H9 (cell line): ENCODE results near the gene ALAS1. TPM values are rescaled to one million over a fixed set of nuclear protein-coding genes. Genes with fewer than 3 reads are reported as not detected.

Source experiments
- DNase-seq: peaks from one replicate; pipeline ENCODE4 v3.0.0-alpha.2; 2017
- H2AFZ ChIP-seq: one replicate; pipeline ENCODE4 v1.6.1; 2013; ENCODE audit warnings: mild to moderate bottlenecking, low read length, control low read depth, moderate library complexity
- H2AK5ac ChIP-seq: 2 replicates; pipeline ENCODE4 v1.6.1; 2013; ENCODE audit warnings: low read length, control low read depth, mixed read lengths; ENCODE audit not compliant: insufficient read length
- H2BK120ac ChIP-seq: one replicate; pipeline ENCODE4 v1.6.1; 2013; ENCODE audit warnings: low read depth, mild to moderate bottlenecking, low read length, control low read depth, inconsistent platforms; ENCODE audit not compliant: poor library complexity, severe bottlenecking
- H2BK12ac ChIP-seq: 2 replicates; pipeline ENCODE4 v1.6.1; 2013; ENCODE audit warnings: low read length, control low read depth, mixed read lengths, low read depth; ENCODE audit not compliant: insufficient read length
- H2BK15ac ChIP-seq: 2 replicates; pipeline ENCODE4 v1.6.1; 2013; ENCODE audit warnings: low read depth, low read length, control low read depth
- H2BK20ac ChIP-seq: one replicate; pipeline ENCODE4 v1.6.1; 2013; ENCODE audit warnings: low read depth, mild to moderate bottlenecking, low read length, control low read depth, inconsistent platforms; ENCODE audit not compliant: poor library complexity, severe bottlenecking
- H2BK5ac ChIP-seq: 2 replicates; pipeline ENCODE4 v1.6.1; 2013; ENCODE audit warnings: low read length, control low read depth, mixed read lengths; ENCODE audit not compliant: insufficient read length
- H3K14ac ChIP-seq: 2 replicates; pipeline ENCODE4 v1.6.1; 2013; ENCODE audit warnings: low read length, control low read depth; ENCODE audit not compliant: insufficient read depth
- H3K18ac ChIP-seq: 2 replicates; pipeline ENCODE4 v1.6.1; 2013; ENCODE audit warnings: low read depth, mild to moderate bottlenecking, mixed read lengths, low read length, control low read depth; ENCODE audit not compliant: insufficient read length
- H3K23ac ChIP-seq: 2 replicates; pipeline ENCODE4 v1.6.1; 2013; ENCODE audit warnings: low read length, control low read depth, mixed read lengths, low read depth; ENCODE audit not compliant: insufficient read length
- H3K23me2 ChIP-seq: 2 replicates; pipeline ENCODE4 v1.6.1; 2013; ENCODE audit warnings: low read depth, mild to moderate bottlenecking, mixed read lengths, low read length, control low read depth; ENCODE audit not compliant: insufficient read length, poor library complexity, severe bottlenecking
- H3K27ac ChIP-seq: 2 replicates; pipeline ENCODE4 v1.5.1; 2013; ENCODE audit warnings: low read length, control low read depth, mixed read lengths, low read depth; ENCODE audit not compliant: insufficient read length
- H3K27me3 ChIP-seq: 2 replicates; pipeline ENCODE4 v1.6.1; 2013; ENCODE audit warnings: low read length, control low read depth, inconsistent platforms; ENCODE audit not compliant: insufficient read depth
- H3K4ac ChIP-seq: 2 replicates; pipeline ENCODE4 v1.6.1; 2013; ENCODE audit warnings: low read depth, mild to moderate bottlenecking, control low read depth, inconsistent platforms, low read length, moderate library complexity
- H3K4me1 ChIP-seq: 2 replicates; pipeline ENCODE4 v1.6.1; 2013; ENCODE audit warnings: low read length, control low read depth, inconsistent platforms; ENCODE audit not compliant: insufficient read depth
- H3K4me2 ChIP-seq: 2 replicates; pipeline ENCODE4 v1.6.1; 2013; ENCODE audit warnings: low read length, control low read depth, mixed read lengths; ENCODE audit not compliant: insufficient read length, insufficient read depth
- H3K56ac ChIP-seq: 2 replicates; pipeline ENCODE4 v1.6.1; 2013; ENCODE audit warnings: low read depth, mild to moderate bottlenecking, mixed read lengths, low read length, control low read depth; ENCODE audit not compliant: insufficient read length
- H3K79me1 ChIP-seq: 2 replicates; pipeline ENCODE4 v1.6.1; 2013; ENCODE audit warnings: low read depth, mild to moderate bottlenecking, moderate library complexity, low read length, control low read depth, inconsistent platforms; ENCODE audit not compliant: insufficient read depth, poor library complexity, severe bottlenecking
- H3K79me2 ChIP-seq: 2 replicates; pipeline ENCODE4 v1.6.1; 2013; ENCODE audit warnings: low read length, control low read depth, inconsistent platforms; ENCODE audit not compliant: insufficient read depth
- H3K9ac ChIP-seq: 2 replicates; pipeline ENCODE4 v1.6.1; 2013; ENCODE audit warnings: low read length, control low read depth, mixed read lengths; ENCODE audit not compliant: insufficient read length; ENCODE audit errors: extremely low read depth
- H3K9me3 ChIP-seq: one replicate; pipeline ENCODE4 v1.6.1; 2013; ENCODE audit warnings: low read depth, low read length, inconsistent platforms; ENCODE audit not compliant: control insufficient read depth
- H3T11ph ChIP-seq: one replicate; pipeline ENCODE4 v1.6.1; 2013; ENCODE audit warnings: mild to moderate bottlenecking, low read length, control low read depth, inconsistent platforms
- H4K20me1 ChIP-seq: one replicate; pipeline ENCODE4 v1.6.1; 2013; ENCODE audit not compliant: control insufficient read depth, insufficient read length, insufficient read depth
- H4K5ac ChIP-seq: 2 replicates; pipeline ENCODE4 v1.6.1; 2013; ENCODE audit warnings: low read depth, mild to moderate bottlenecking, mixed read lengths, low read length, control low read depth; ENCODE audit not compliant: insufficient read length
- H4K8ac ChIP-seq: replicated peaks from 2 replicates; pipeline ENCODE4 v1.6.1; 2013; ENCODE audit warnings: low read length, control low read depth, mixed read lengths, low read depth; ENCODE audit not compliant: insufficient read length
- H4K91ac ChIP-seq: 2 replicates; pipeline ENCODE4 v1.6.1; 2013; ENCODE audit warnings: low read depth, mild to moderate bottlenecking, moderate library complexity, mixed read lengths, low read length, control low read depth; ENCODE audit not compliant: insufficient read length
- H3K27ac Mint-ChIP-seq, 3 experiments: 2 replicates in 2 of 3; 3 replicates in 1 of 3; pipeline ENCODE4 v1.8.0; 2020 to 2021; ENCODE audit warnings: mixed read lengths in 3 of 3, mild to moderate bottlenecking in 1 of 3, moderate library complexity in 1 of 3
- H3K27me3 Mint-ChIP-seq: 2 replicates; pipeline ENCODE4 v1.8.0; 2021; ENCODE audit warnings: low read depth, mild to moderate bottlenecking, moderate library complexity, mixed read lengths
- H3K36me3 Mint-ChIP-seq, 3 experiments: 2 replicates in 2 of 3; 3 replicates in 1 of 3; pipeline ENCODE4 v1.8.0; 2020 to 2021; ENCODE audit warnings: low read depth in 3 of 3, mixed read lengths in 3 of 3; ENCODE audit not compliant: insufficient read depth in 1 of 3
- H3K4me1 Mint-ChIP-seq, 2 experiments: 2 replicates each; pipeline ENCODE4 v1.8.0; 2020; ENCODE audit warnings: mixed read lengths in 2 of 2
- H3K4me3 Mint-ChIP-seq, 2 experiments: 2 replicates in 1 of 2; 3 replicates in 1 of 2; pipeline ENCODE4 v1.8.0; 2020 to 2021; ENCODE audit warnings: mild to moderate bottlenecking in 2 of 2, mixed read lengths in 2 of 2, moderate library complexity in 1 of 2
- H3K9me3 Mint-ChIP-seq, 2 experiments: 2 replicates in 1 of 2; 3 replicates in 1 of 2; pipeline ENCODE4 v1.8.0; 2020; ENCODE audit warnings: mild to moderate bottlenecking in 2 of 2, mixed read lengths in 2 of 2, moderate library complexity in 1 of 2
- WGBS: extraction: QIAGEN DNeasy Blood & Tissue Kit; methylation state at CpG from one replicate; pipeline ENCODE4 v1.1.7; 2013; ENCODE audit warnings: missing lambda C conversion rate, low lambda C conversion rate, mixed read lengths; ENCODE audit not compliant: insufficient read length; ENCODE audit errors: extremely low coverage; 5-methylcytosine and 5-hydroxymethylcytosine counted together
- total RNA-seq: library from RNA; stranded (reverse); gene quantifications from 2 replicates; pipeline ENCODE4 v1.2.1, GENCODE V29; 2021
- TF ChIP-seq, protein P1 (sequence below): fragments of 200-600 bp; sonication (generic); conservative IDR thresholded peaks from 3 replicates; pipeline ENCODE4 v1.8.0; 2021; ENCODE audit warnings: antibody characterized with exemption, mild to moderate bottlenecking

ALAS1 gene
- total RNA-seq, 1 experiment from 2014 or later = 39.1 TPM

DNA sequence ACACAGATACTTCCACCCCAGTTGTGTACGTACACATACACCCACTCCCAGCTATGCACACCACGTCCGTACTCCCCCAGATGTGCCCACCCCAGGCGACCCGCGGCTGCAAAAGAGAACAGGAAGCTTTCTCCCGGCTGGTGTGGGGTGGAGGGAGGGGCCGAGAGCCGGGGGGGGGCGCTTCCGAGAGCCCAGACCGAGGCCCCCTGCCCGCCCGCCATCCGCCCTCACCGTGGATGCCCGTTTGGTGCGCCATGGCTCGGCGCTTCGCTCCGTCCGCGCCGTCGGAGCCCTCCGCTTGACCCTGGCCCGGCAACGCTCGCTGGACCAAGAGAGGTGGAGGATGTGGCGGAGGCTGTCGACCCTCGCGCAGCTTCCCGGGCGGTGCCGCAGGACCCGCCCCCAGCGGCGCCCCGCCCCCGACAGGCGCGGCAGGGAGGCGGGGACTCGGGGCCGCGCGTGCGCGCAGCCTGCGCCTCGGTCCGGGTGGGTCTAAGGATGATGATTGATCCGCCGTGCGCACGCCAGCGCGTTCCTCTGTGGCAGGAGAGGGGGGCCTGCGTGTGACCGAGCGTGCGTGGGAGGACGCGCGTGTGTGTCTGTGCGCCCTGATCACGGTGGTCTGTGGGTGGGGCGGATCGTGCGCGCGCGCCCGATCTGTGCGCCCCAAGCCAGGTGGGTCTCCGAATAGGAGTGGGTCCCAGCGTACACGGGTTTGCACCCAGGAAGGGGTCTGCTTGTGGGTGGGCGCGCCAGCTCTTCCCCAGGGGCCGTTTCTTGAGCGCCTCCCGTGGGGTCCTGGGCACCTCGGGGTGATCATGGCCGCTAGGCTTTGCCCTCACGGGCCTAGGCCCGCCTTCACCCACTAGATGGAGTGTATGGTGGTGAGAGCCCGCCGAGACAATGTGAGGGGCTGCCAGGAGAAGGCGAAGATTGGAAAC is 41.1 kb downstream of the ALAS1 start, which contains the start of gene TWF2:
Gene TWF2 (minus strand): TSS at position 398 of the 941 bp plus-strand sequence. CDS start 142 bp downstream, at position 256.
- no peaks in the 10 kb centered on the region for H4K20me1 ChIP-seq
- Mint-ChIP-seq H3K36me3 (peaks cover 0 to 16% (median 14%) of the 10 kb centered on the region in 3 experiments; a peak in 5 of 7 replicates), H3K9me3 (peaks cover 0 to 5% of the 10 kb centered on the region in 2 experiments; a peak in 2 of 5 replicates), H3K4me1 (peaks cover 39 to 47% of the 10 kb centered on the region in 2 experiments), H3K4me3 (peak within 1 kb of the TSS; percentile 91 to 95), H3K27me3 (peaks cover 15% of the 10 kb centered on the region), H3K27ac (peak within 1 kb of the TSS; percentile 64 to 96 (median 93); a peak in 6 of 7 replicates)
- no peak within 1 kb of the TSS for H4K91ac ChIP-seq
- no peaks in the 10 kb centered on the region; the same call in 1 of the 2 replicates for H3K27me3 ChIP-seq
- H2BK120ac ChIP-seq = no peak within 1 kb of the TSS
- H3K27ac ChIP-seq = no peak within 1 kb of the TSS
- H3K56ac ChIP-seq = peak within 1 kb of the TSS; percentile 0
- no peak within 1 kb of the TSS for H2AK5ac ChIP-seq
- peak within 1 kb of the TSS; percentile 99 for H3K4me2 ChIP-seq
- no peak within 1 kb of the TSS for H2BK5ac ChIP-seq
- H3K79me1 ChIP-seq = no peaks in the 10 kb centered on the region
- no peak within 1 kb of the TSS for H4K5ac ChIP-seq
- H3K4me1 ChIP-seq = peaks cover 15% of the 10 kb centered on the region
- no peaks in the 10 kb centered on the region for H3K9me3 ChIP-seq
- H3K9ac ChIP-seq = peak within 1 kb of the TSS; percentile 76
- H3K14ac ChIP-seq = peak within 1 kb of the TSS; percentile 86
- no peak within 1 kb of the TSS for H2BK15ac ChIP-seq
- H3K18ac ChIP-seq = peak within 1 kb of the TSS; percentile 84
- no peak within 1 kb of the TSS for H2AFZ ChIP-seq
- WGBS = no CpG with 5 or more reads among the region's 92 CpGs
- DNase-seq = peak; percentile 83
- H3K23ac ChIP-seq = no peak within 1 kb of the TSS
- no peak within 1 kb of the TSS for H2BK20ac ChIP-seq
- no peak within 1 kb of the TSS for H3T11ph ChIP-seq
- H3K79me2 ChIP-seq = peaks cover 5% of the 10 kb centered on the region; the same call in 1 of the 2 replicates
- no peak within 1 kb of the TSS for H3K4ac ChIP-seq
- peaks cover 8% of the 10 kb centered on the region for H3K23me2 ChIP-seq
- TF ChIP-seq, protein P1, sequence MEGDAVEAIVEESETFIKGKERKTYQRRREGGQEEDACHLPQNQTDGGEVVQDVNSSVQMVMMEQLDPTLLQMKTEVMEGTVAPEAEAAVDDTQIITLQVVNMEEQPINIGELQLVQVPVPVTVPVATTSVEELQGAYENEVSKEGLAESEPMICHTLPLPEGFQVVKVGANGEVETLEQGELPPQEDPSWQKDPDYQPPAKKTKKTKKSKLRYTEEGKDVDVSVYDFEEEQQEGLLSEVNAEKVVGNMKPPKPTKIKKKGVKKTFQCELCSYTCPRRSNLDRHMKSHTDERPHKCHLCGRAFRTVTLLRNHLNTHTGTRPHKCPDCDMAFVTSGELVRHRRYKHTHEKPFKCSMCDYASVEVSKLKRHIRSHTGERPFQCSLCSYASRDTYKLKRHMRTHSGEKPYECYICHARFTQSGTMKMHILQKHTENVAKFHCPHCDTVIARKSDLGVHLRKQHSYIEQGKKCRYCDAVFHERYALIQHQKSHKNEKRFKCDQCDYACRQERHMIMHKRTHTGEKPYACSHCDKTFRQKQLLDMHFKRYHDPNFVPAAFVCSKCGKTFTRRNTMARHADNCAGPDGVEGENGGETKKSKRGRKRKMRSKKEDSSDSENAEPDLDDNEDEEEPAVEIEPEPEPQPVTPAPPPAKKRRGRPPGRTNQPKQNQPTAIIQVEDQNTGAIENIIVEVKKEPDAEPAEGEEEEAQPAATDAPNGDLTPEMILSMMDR = peak; percentile 56
- H4K8ac ChIP-seq = no peak within 1 kb of the TSS
- no peak within 1 kb of the TSS for H2BK12ac ChIP-seq
